ENCODE results near the gene C17orf107. TPM values are rescaled to one million over a fixed set of nuclear protein-coding genes. Genes with fewer than 3 reads are reported as not detected.
"Not testable (repeated sequence)": the region's sequence is repeated elsewhere in the genome, so short reads cannot be mapped to it uniquely, and the experiment has no call there.

C17orf107 gene
- total and polyA plus RNA-seq, 3 experiments from 2014 or later, result 2.0 to 2.3 (median 2.2) TPM

- no peak overlapping the region for H3K4me3 Mint-ChIP-seq
- H3K27me3 Mint-ChIP-seq, result no peaks in the 10 kb centered on the region
- no peak overlapping the region for H3K27ac ChIP-seq (ENCODE audit: low read depth, low read length)
- H3K27ac Mint-ChIP-seq, result no peak overlapping the region
- no peaks in the 10 kb centered on the region for H3K9me3 ChIP-seq (ENCODE audit: low read length)
- peaks cover 14 to 31% (median 18%) of the 10 kb centered on the region in 3 donors for H3K4me1 Mint-ChIP-seq
- CTCF ChIA-PET, result interaction anchor here (1.3 kb wide), 1 partner anchor 74 kb away, joined by 3 read pairs; no protein-coding TSS in a partner anchor
- no peak overlapping the region for H3K4me3 ChIP-seq (ENCODE audit: low read length)
- peaks cover 0 to 31% (median 7%) of the 10 kb centered on the region in 3 donors for H3K36me3 Mint-ChIP-seq
- POLR2A ChIA-PET, result no interaction called here
- H3K4me1 ChIP-seq (ENCODE audit: insufficient read depth, low read length), result no peaks in the 10 kb centered on the region
- H3K9me3 Mint-ChIP-seq, result no peaks in the 10 kb centered on the region
- H3K36me3 ChIP-seq (ENCODE audit: insufficient read depth, low read length), result no peaks in the 10 kb centered on the region
- H3K27me3 ChIP-seq (ENCODE audit: insufficient read depth, low read length, poor library complexity, severe bottlenecking), result no peaks in the 10 kb centered on the region
- no peak for DNase-seq
These were observed 36.0 kb upstream of the C17orf107 start for GRCh38 chr17:4863321-4863720.

DNA sequence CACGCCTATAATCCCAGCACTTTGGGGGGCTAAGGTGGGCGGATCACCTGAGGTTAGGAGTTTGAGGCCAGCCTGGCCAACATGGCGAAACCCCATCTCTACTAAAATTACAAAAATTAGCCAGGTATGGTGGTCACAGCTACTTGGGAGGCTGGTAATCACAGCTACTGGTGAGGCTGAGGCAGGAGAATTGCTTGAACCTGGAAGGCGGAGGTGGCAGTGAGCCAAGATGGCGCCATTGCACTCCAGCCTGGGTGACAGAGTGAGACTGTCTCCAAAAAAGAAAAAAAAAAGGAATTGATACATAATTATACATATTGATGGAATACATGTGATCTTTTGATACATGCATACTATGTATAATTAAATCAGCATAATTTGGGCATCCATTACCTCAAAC, 31.8 kb upstream of the C17orf107 start:
- DNase-seq; H3K4me3 ChIP-seq (ENCODE audit: low read length); H3K27me3 ChIP-seq (ENCODE audit: insufficient read depth, low read length, poor library complexity, severe bottlenecking); H3K36me3 ChIP-seq (ENCODE audit: insufficient read depth, low read length); H3K4me3 Mint-ChIP-seq; H3K4me1 ChIP-seq (ENCODE audit: insufficient read depth, low read length); H3K27ac ChIP-seq (ENCODE audit: low read depth, low read length); H3K27me3 Mint-ChIP-seq; H3K9me3 ChIP-seq (ENCODE audit: low read length); H3K27ac Mint-ChIP-seq; H3K9me3 Mint-ChIP-seq: not testable (repeated sequence)
- Mint-ChIP-seq H3K36me3 (peaks cover 0 to 24% (median 2%) of the 10 kb centered on the region in 3 donors), H3K4me1 (peaks cover 5 to 23% (median 14%) of the 10 kb centered on the region in 3 donors)
- POLR2A ChIA-PET, result interaction anchor here (0.5 to 0.6 kb wide), 2 partner anchors 12 to 72 kb away, joined by 3 read pairs; partner anchors contain the start of genes RNF167 and SLC25A11
- CTCF ChIA-PET, result interaction anchor here (0.9 to 1.1 kb wide), 3 partner anchors 14 to 77 kb away, joined by 3 read pairs; no protein-coding TSS in a partner anchor

DNA sequence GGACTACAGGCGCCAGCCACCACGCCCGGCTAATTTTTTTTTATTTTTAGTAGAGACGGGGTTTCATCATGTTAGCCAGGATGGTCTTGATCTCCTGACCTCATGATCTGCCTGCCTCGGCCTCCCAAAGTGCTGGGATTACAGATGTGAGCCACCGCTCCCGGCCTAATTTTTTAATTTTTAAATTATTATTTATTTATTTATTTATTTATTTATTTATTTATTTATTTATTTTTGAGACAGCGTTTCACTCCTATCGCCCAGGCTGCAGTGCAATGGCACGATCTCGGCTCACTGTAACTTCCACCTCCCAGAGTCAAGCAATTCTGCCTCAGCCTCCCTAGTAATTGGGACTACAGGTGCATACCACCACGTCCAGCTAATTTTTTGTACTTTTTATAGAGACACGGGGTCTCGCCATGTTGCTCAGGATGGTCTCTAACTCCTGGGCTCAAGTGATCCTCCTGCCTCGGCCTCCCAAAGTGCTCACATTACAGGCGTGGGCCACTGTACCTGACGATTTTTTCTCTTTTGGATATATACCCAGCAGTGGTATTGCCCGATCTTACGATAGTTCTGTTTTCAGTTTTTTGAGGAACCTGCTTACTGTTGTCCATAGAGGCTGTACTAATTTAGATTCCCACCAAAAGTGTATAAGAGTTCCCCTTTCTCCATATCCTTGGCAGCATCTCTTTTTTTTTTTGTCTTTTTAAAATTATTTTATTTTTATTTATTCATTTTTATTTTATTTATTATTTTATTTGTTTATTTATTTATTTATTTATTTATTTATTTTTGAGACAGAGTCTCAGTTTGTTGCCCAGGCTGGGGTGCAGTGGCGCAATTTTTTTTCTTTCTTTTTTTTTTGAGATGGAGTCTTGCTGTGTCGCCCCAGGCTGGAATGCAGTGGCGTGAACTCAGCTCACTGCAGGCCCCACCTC, 30.0 kb upstream of the C17orf107 start:
- not testable (repeated sequence) for H3K9me3 Mint-ChIP-seq
- CTCF ChIA-PET, result interaction anchor here (2.6 kb wide), 1 partner anchor 79 kb away, joined by 8 read pairs; no protein-coding TSS in a partner anchor

GRCh38 chr17:4870855-4871254, 28.5 kb upstream of the C17orf107 start:
- peaks cover 8 to 22% (median 21%) of the 10 kb centered on the region in 3 donors for H3K4me1 Mint-ChIP-seq
- POLR2A ChIA-PET, result no interaction called here
- H3K36me3 Mint-ChIP-seq, result peaks cover 0 to 37% (median 10%) of the 10 kb centered on the region in 3 donors
- no peaks in the 10 kb centered on the region for H3K27me3 ChIP-seq (ENCODE audit: insufficient read depth, low read length, poor library complexity, severe bottlenecking)
- no peak overlapping the region for H3K4me3 Mint-ChIP-seq
- H3K9me3 ChIP-seq (ENCODE audit: low read length), result no peaks in the 10 kb centered on the region
- H3K36me3 ChIP-seq (ENCODE audit: insufficient read depth, low read length), result no peaks in the 10 kb centered on the region
- CTCF ChIA-PET, result interaction anchor here (0.7 to 2.6 kb wide), 3 partner anchors 45 to 161 kb away, joined by 3 to 8 read pairs (median 3); partner anchors contain the start of gene ARRB2
- no peak for DNase-seq
- no peaks in the 10 kb centered on the region for H3K9me3 Mint-ChIP-seq
- no peak overlapping the region for H3K27ac Mint-ChIP-seq
- H3K27me3 Mint-ChIP-seq, result no peaks in the 10 kb centered on the region
- no peak overlapping the region for H3K4me3 ChIP-seq (ENCODE audit: low read length)
- no peak overlapping the region for H3K27ac ChIP-seq (ENCODE audit: low read depth, low read length)
- H3K4me1 ChIP-seq (ENCODE audit: insufficient read depth, low read length), result no peaks in the 10 kb centered on the region

More for the DNA sequence above, 30.0 kb upstream of the C17orf107 start:
- H3K27ac Mint-ChIP-seq; H3K27ac ChIP-seq (ENCODE audit: low read depth, low read length); DNase-seq; H3K27me3 ChIP-seq (ENCODE audit: insufficient read depth, low read length, poor library complexity, severe bottlenecking); H3K4me3 ChIP-seq (ENCODE audit: low read length); H3K36me3 ChIP-seq (ENCODE audit: insufficient read depth, low read length); POLR2A ChIA-PET; H3K27me3 Mint-ChIP-seq; H3K9me3 ChIP-seq (ENCODE audit: low read length); H3K4me3 Mint-ChIP-seq; H3K4me1 ChIP-seq (ENCODE audit: insufficient read depth, low read length): not testable (repeated sequence)
- peaks cover 10 to 23% (median 20%) of the 10 kb centered on the region in 3 donors for H3K4me1 Mint-ChIP-seq
- H3K36me3 Mint-ChIP-seq, result peaks cover 0 to 32% (median 9%) of the 10 kb centered on the region in 3 donors

DNA sequence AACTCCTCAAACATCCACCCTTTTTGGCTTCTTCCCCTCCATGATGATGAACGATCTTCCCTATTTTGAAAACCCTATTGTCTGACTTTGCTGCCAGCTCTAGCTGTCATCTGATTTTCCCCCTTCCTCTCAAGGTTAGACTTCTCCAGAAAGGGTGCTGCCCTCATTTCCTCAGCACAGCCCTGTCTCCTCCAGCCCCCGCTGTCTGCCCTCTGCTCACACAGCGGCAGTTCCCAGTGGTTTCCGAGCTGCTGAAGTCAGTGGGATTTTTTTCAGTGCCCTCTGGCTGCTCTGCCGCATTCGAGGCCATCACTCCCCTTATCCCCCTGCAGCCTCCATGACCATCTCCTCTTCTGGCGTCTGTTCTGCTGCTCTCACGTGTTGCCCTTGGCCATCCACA, 26.6 kb upstream of the C17orf107 start:
- Histone ChIP-seq H3K36me3 (ENCODE audit: insufficient read depth, low read length) (no peaks in the 10 kb centered on the region), H3K4me1 (ENCODE audit: insufficient read depth, low read length) (no peaks in the 10 kb centered on the region), H3K27ac (ENCODE audit: low read depth, low read length) (no peak overlapping the region), H3K4me3 (ENCODE audit: low read length) (no peak overlapping the region), H3K27me3 (ENCODE audit: insufficient read depth, low read length, poor library complexity, severe bottlenecking) (no peaks in the 10 kb centered on the region), H3K9me3 (ENCODE audit: low read length) (no peaks in the 10 kb centered on the region)
- ChIA-PET CTCF (no interaction called here), POLR2A (no interaction called here)
- peaks cover 8 to 22% (median 20%) of the 10 kb centered on the region in 3 donors for H3K4me1 Mint-ChIP-seq
- H3K9me3 Mint-ChIP-seq, result no peaks in the 10 kb centered on the region
- H3K27ac Mint-ChIP-seq, result peak overlapping the region in 1 of 8 donors; percentile 75
- H3K4me3 Mint-ChIP-seq, result no peak overlapping the region
- H3K27me3 Mint-ChIP-seq, result no peaks in the 10 kb centered on the region
- no peak for DNase-seq
- H3K36me3 Mint-ChIP-seq, result peaks cover 0 to 44% (median 10%) of the 10 kb centered on the region in 3 donors

GRCh38 chr17:4877089-4877488, 22.2 kb upstream of the C17orf107 start:
- peak overlapping the region in 2 of 8 donors; percentile 46 to 65 for H3K27ac Mint-ChIP-seq
- H3K36me3 ChIP-seq (ENCODE audit: insufficient read depth, low read length), result peaks cover 6% of the 10 kb centered on the region
- no peaks in the 10 kb centered on the region for H3K27me3 ChIP-seq (ENCODE audit: insufficient read depth, low read length, poor library complexity, severe bottlenecking)
- no peak overlapping the region for H3K27ac ChIP-seq (ENCODE audit: low read depth, low read length)
- H3K27me3 Mint-ChIP-seq, result no peaks in the 10 kb centered on the region
- H3K9me3 Mint-ChIP-seq, result no peaks in the 10 kb centered on the region
- H3K36me3 Mint-ChIP-seq, result peaks cover 0 to 65% (median 16%) of the 10 kb centered on the region in 3 donors
- peaks cover 5 to 14% (median 12%) of the 10 kb centered on the region in 3 donors for H3K4me1 Mint-ChIP-seq
- POLR2A ChIA-PET, result no interaction called here
- H3K4me3 Mint-ChIP-seq, result no peak overlapping the region
- H3K4me3 ChIP-seq (ENCODE audit: low read length), result no peak overlapping the region
- H3K9me3 ChIP-seq (ENCODE audit: low read length), result no peaks in the 10 kb centered on the region
- no peaks in the 10 kb centered on the region for H3K4me1 ChIP-seq (ENCODE audit: insufficient read depth, low read length)
- no peak for DNase-seq
- CTCF ChIA-PET, result interaction anchor here (0.9 to 1.0 kb wide), 2 partner anchors 26 to 92 kb away, joined by 3 read pairs; partner anchors contain the start of gene CHRNE

- peak overlapping the region in 1 of 8 donors; percentile 38 for H3K27ac Mint-ChIP-seq
- no peaks in the 10 kb centered on the region for H3K9me3 Mint-ChIP-seq
- DNase-seq, result no peak
- Histone ChIP-seq H3K9me3 (ENCODE audit: low read length) (no peaks in the 10 kb centered on the region), H3K4me3 (ENCODE audit: low read length) (no peak overlapping the region), H3K4me1 (ENCODE audit: insufficient read depth, low read length) (no peaks in the 10 kb centered on the region), H3K36me3 (ENCODE audit: insufficient read depth, low read length) (peaks cover 10% of the 10 kb centered on the region), H3K27ac (ENCODE audit: low read depth, low read length) (no peak overlapping the region), H3K27me3 (ENCODE audit: insufficient read depth, low read length, poor library complexity, severe bottlenecking) (no peaks in the 10 kb centered on the region)
- POLR2A ChIA-PET, result interaction anchor here (0.5 kb wide), 1 partner anchor 169 kb away, joined by 9 read pairs; the partner anchor contains the start of gene ARRB2
- no peaks in the 10 kb centered on the region for H3K27me3 Mint-ChIP-seq
- H3K4me1 Mint-ChIP-seq, result peaks cover 0 to 6% (median 2%) of the 10 kb centered on the region in 3 donors
- H3K36me3 Mint-ChIP-seq, result peaks cover 0 to 69% (median 8%) of the 10 kb centered on the region in 3 donors
- H3K4me3 Mint-ChIP-seq, result no peak overlapping the region
- CTCF ChIA-PET, result no interaction called here
These were observed 19.7 kb upstream of the C17orf107 start for GRCh38 chr17:4879601-4880000.

DNA sequence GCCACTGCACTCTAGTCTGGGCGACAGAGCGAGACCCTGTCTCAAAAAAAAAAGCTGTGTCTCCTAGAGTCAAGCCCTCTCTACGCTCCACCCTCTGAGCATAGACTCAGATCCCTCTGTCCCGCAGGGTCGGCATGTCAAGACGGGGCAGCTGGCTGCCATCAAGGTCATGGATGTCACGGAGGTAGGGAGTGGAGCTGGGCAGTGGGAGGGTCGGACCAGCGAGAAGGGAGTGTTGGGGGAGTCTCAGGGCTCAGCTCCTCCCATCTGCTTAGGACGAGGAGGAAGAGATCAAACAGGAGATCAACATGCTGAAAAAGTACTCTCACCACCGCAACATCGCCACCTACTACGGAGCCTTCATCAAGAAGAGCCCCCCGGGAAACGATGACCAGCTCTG, 18.5 kb upstream of the C17orf107 start:
- H3K27ac Mint-ChIP-seq, result peak overlapping the region in 1 of 8 donors; percentile 8
- no peaks in the 10 kb centered on the region for H3K9me3 Mint-ChIP-seq
- ChIA-PET POLR2A (interaction anchor here (1.0 to 1.2 kb wide), 2 partner anchors 91 to 92 kb away, joined by 4 read pairs; partner anchors contain the start of gene GLTPD2), CTCF (interaction anchor here (0.9 to 2.6 kb wide), 7 partner anchors 13 to 313 kb away, joined by 3 to 17 read pairs (median 3); partner anchors contain the start of genes ARRB2 and MED11)
- H3K4me3 Mint-ChIP-seq, result peak overlapping the region in 1 of 7 donors; percentile 18
- no peaks in the 10 kb centered on the region for H3K4me1 ChIP-seq (ENCODE audit: insufficient read depth, low read length)
- peaks cover 0 to 2% (median 0%) of the 10 kb centered on the region in 3 donors for H3K4me1 Mint-ChIP-seq
- peaks cover 23% of the 10 kb centered on the region for H3K36me3 ChIP-seq (ENCODE audit: insufficient read depth, low read length)
- no peaks in the 10 kb centered on the region for H3K27me3 Mint-ChIP-seq
- H3K9me3 ChIP-seq (ENCODE audit: low read length), result no peaks in the 10 kb centered on the region
- H3K36me3 Mint-ChIP-seq, result peaks cover 0 to 73% (median 8%) of the 10 kb centered on the region in 3 donors
- H3K27ac ChIP-seq (ENCODE audit: low read depth, low read length), result no peak overlapping the region
- no peaks in the 10 kb centered on the region for H3K27me3 ChIP-seq (ENCODE audit: insufficient read depth, low read length, poor library complexity, severe bottlenecking)
- no peak for DNase-seq
- no peak overlapping the region for H3K4me3 ChIP-seq (ENCODE audit: low read length)
